ENCODE results near the gene NAT9. TPM values are rescaled to one million over a fixed set of nuclear protein-coding genes. Genes with fewer than 3 reads are reported as not detected.

Gene NAT9
- 20.7 TPM for total RNA-seq
- 33.3 TPM for polyA plus RNA-seq

- peak within 1 kb of the TSS; percentile 71 for H3K4me3 ChIP-seq (ENCODE audit: low read depth, low read length)
- no peaks in the 10 kb centered on the region for H3K4me1 ChIP-seq (ENCODE audit: insufficient read depth)
- WGBS, result 1% methylated on average over 64 of the region's 64 CpGs
- H3K27ac ChIP-seq (ENCODE audit: low read depth), result peak within 1 kb of the TSS; percentile 69
- peak; percentile 75 for DNase-seq (ENCODE audit: extremely low spot score)
- no peaks in the 10 kb centered on the region for H3K36me3 ChIP-seq (ENCODE audit: insufficient read depth)
Observed at GRCh38 chr17:74776044-74776962, at the start of gene NAT9. TSS of gene NAT9 (minus strand) at chr17:74776345. CDS start at chr17:74775698, 647 bp downstream.

- H3K4me3 ChIP-seq (ENCODE audit: low read depth, low read length), result no peak overlapping the region
- DNase-seq (ENCODE audit: extremely low spot score), result no peak
- no peaks in the 10 kb centered on the region for H3K4me1 ChIP-seq (ENCODE audit: insufficient read depth)
- no peaks in the 10 kb centered on the region for H3K36me3 ChIP-seq (ENCODE audit: insufficient read depth)
- 85% methylated on average over 11 of the region's 11 CpGs for WGBS
- H3K27ac ChIP-seq (ENCODE audit: low read depth), result no peak overlapping the region
Observed at GRCh38 chr17:74824961-74825627, 48.9 kb upstream of the NAT9 start.

- Histone ChIP-seq H3K4me1 (ENCODE audit: insufficient read depth) (no peaks in the 10 kb centered on the region), H3K36me3 (ENCODE audit: insufficient read depth) (no peaks in the 10 kb centered on the region), H3K27ac (ENCODE audit: low read depth) (no peak overlapping the region), H3K4me3 (ENCODE audit: low read depth, low read length) (no peak overlapping the region)
- no peak for DNase-seq (ENCODE audit: extremely low spot score)
- WGBS, result 70% methylated on average over 12 of the region's 12 CpGs
Observed at GRCh38 chr17:74822939-74823367, 46.8 kb upstream of the NAT9 start.

- Histone ChIP-seq H3K36me3 (ENCODE audit: insufficient read depth) (no peaks in the 10 kb centered on the region), H3K27ac (ENCODE audit: low read depth) (no peak overlapping the region), H3K4me1 (ENCODE audit: insufficient read depth) (no peaks in the 10 kb centered on the region), H3K4me3 (ENCODE audit: low read depth, low read length) (no peak overlapping the region)
- no peak for DNase-seq (ENCODE audit: extremely low spot score)
- 78% methylated on average over 15 of the region's 15 CpGs for WGBS
Observed at GRCh38 chr17:74822335-74822938, 46.3 kb upstream of the NAT9 start.

GRCh38 chr17:74821655-74822334 lies 45.6 kb upstream of the NAT9 start:
- Histone ChIP-seq H3K4me3 (ENCODE audit: low read depth, low read length) (no peak overlapping the region), H3K36me3 (ENCODE audit: insufficient read depth) (no peaks in the 10 kb centered on the region), H3K27ac (ENCODE audit: low read depth) (no peak overlapping the region), H3K4me1 (ENCODE audit: insufficient read depth) (no peaks in the 10 kb centered on the region)
- no peak for DNase-seq (ENCODE audit: extremely low spot score)
- 72% methylated on average over 13 of the region's 13 CpGs for WGBS

- 92% methylated on average over 16 of the region's 16 CpGs for WGBS
- no peaks in the 10 kb centered on the region for H3K4me1 ChIP-seq (ENCODE audit: insufficient read depth)
- DNase-seq (ENCODE audit: extremely low spot score), result no peak
- no peak overlapping the region for H3K27ac ChIP-seq (ENCODE audit: low read depth)
- no peak overlapping the region for H3K4me3 ChIP-seq (ENCODE audit: low read depth, low read length)
- H3K36me3 ChIP-seq (ENCODE audit: insufficient read depth), result no peaks in the 10 kb centered on the region
Observed at GRCh38 chr17:74819801-74820436, 43.8 kb upstream of the NAT9 start.

GRCh38 chr17:74818291-74818938 lies 42.3 kb upstream of the NAT9 start:
- H3K4me3 ChIP-seq (ENCODE audit: low read depth, low read length), result no peak overlapping the region
- no peaks in the 10 kb centered on the region for H3K4me1 ChIP-seq (ENCODE audit: insufficient read depth)
- H3K36me3 ChIP-seq (ENCODE audit: insufficient read depth), result no peaks in the 10 kb centered on the region
- DNase-seq (ENCODE audit: extremely low spot score), result no peak
- H3K27ac ChIP-seq (ENCODE audit: low read depth), result no peak overlapping the region
- 89% methylated on average over 16 of the region's 16 CpGs for WGBS

- H3K4me3 ChIP-seq (ENCODE audit: low read depth, low read length), result no peak overlapping the region
Observed at GRCh38 chr17:74816905-74817620, 40.9 kb upstream of the NAT9 start.

GRCh38 chr17:74815550-74816370 lies 39.6 kb upstream of the NAT9 start:
- Histone ChIP-seq H3K36me3 (ENCODE audit: insufficient read depth) (no peaks in the 10 kb centered on the region), H3K4me3 (ENCODE audit: low read depth, low read length) (no peak overlapping the region), H3K4me1 (ENCODE audit: insufficient read depth) (no peaks in the 10 kb centered on the region), H3K27ac (ENCODE audit: low read depth) (no peak overlapping the region)
- DNase-seq (ENCODE audit: extremely low spot score), result no peak
- 85% methylated on average over 15 of the region's 15 CpGs for WGBS

More at GRCh38 chr17:74816905-74817620, 40.9 kb upstream of the NAT9 start:
- DNase-seq (ENCODE audit: extremely low spot score), result no peak
- Histone ChIP-seq H3K27ac (ENCODE audit: low read depth) (no peak overlapping the region), H3K4me1 (ENCODE audit: insufficient read depth) (no peaks in the 10 kb centered on the region), H3K36me3 (ENCODE audit: insufficient read depth) (no peaks in the 10 kb centered on the region)
- WGBS, result 88% methylated on average over 18 of the region's 18 CpGs

GRCh38 chr17:74815067-74815466 lies 38.9 kb upstream of the NAT9 start:
- Histone ChIP-seq H3K4me1 (ENCODE audit: insufficient read depth) (no peaks in the 10 kb centered on the region), H3K4me3 (ENCODE audit: low read depth, low read length) (no peak overlapping the region), H3K36me3 (ENCODE audit: insufficient read depth) (no peaks in the 10 kb centered on the region), H3K27ac (ENCODE audit: low read depth) (no peak overlapping the region)
- WGBS, result 96% methylated on average over 7 of the region's 7 CpGs
- DNase-seq (ENCODE audit: extremely low spot score), result no peak

- no peak overlapping the region for H3K27ac ChIP-seq (ENCODE audit: low read depth)
- H3K4me3 ChIP-seq (ENCODE audit: low read depth, low read length), result no peak overlapping the region
- WGBS, result 85% methylated on average over 5 of the region's 5 CpGs
- H3K4me1 ChIP-seq (ENCODE audit: insufficient read depth), result no peaks in the 10 kb centered on the region
- no peak for DNase-seq (ENCODE audit: extremely low spot score)
- H3K36me3 ChIP-seq (ENCODE audit: insufficient read depth), result no peaks in the 10 kb centered on the region
Observed at GRCh38 chr17:74814453-74814852, 38.3 kb upstream of the NAT9 start.
